ENCODE results near the gene TPM3.

GRCh38 chr1:154206196-154206595 is 14.3 kb upstream of the TPM3 start, which contains the start of gene CFAP141:
- TF ChIP-seq CTCF (IDR thresholded peaks at IDR 0.05), result no peak
- no peak for TF ChIP-seq POLR2AphosphoS5 (IDR thresholded peaks at IDR 0.05; ENCODE audit: insufficient read depth in 1 of 2, low read depth in 1 of 2)
- TF ChIP-seq POLR2A (IDR thresholded peaks at IDR 0.05), result no peak

Data from vagina (tissue), 2 donors.